Measurements from ENCODE around the gene ESRRA. TPM values are rescaled to one million over a fixed set of nuclear protein-coding genes. Genes with fewer than 3 reads are reported as not detected.

The ESRRA gene
- total and polyA plus RNA-seq, 12 donors = 115 to 225 (median 135) TPM

DNA sequence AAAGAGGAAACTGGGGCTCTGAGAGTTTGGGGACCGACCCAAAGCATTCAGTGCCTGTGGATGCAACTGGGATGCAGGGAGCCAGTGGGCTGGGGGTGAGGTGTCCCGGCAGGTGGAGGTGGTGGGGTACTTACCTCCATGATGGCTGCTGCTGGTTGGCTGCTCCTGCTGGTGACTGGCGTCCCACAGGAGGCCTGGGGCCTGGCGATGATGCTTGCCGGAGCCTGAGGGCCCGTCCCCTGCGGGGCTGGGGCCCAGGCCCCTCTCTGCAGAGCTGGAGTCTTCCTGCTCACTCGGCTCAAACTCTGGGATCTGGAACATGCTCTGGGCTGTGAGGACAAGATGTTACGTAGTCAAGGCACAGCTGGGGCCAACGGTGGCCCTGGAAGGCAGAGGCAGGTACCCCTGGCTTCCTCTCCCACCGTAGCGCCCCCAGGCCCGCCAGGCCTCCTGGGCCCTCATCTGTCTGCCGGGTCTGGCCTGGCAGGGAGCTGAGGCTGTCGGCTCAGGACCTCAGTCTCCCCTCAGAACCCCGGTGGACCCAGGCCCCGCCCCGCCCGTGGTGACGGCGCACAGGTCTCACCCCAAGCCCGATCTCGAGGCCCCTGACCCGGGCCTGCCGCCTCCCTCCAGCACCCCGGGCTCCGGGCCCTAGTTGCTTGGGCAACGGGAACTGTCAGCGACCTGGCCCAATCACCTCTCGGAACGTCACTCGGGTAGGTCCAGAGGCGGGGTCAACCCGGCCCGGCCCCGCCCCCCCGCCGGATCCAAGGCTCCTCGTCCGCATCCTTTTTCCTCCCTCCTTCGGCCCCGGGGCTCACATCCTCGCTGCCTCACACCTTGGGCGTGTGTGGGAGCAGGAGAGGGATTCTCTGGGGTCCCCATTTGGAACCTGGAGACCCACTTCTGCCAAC is 21.0 kb upstream of the ESRRA start, which contains the start of gene BAD:
Gene BAD (minus strand): TSS at position 618 of the 914 bp plus-strand sequence. CDS start 297 bp downstream, at position 321.
- peak within 1 kb of the TSS; percentile 39 to 91 (median 74) for H3K4me3 ChIP-seq
- peak; percentile 90 to 96 (median 94) for ATAC-seq
- WGBS, 2 donors = 3 to 4% methylated on average over 39 to 44 of the region's 44 CpGs
- no peaks in the 10 kb centered on the region for H3K9me3 ChIP-seq
- H3K27ac ChIP-seq = peak within 1 kb of the TSS; percentile 84 to 99 (median 95)
- peaks cover 0 to 39% (median 0%) of the 10 kb centered on the region in 9 donors for H3K36me3 ChIP-seq
- DNase-seq = peak; percentile 95 to 96
- no peaks in the 10 kb centered on the region for H3K27me3 ChIP-seq
- H3K4me1 ChIP-seq = peaks cover 14 to 49% (median 31%) of the 10 kb centered on the region in 9 donors
- intact Hi-C loops (cut with DNase I) = loop anchor here in 5 of 10 donors (2.0 kb wide), 2 partner anchors 14 to 20 kb away; partner anchors contain the start of gene ESRRA (in 2 of the 5)
- TF ChIP-seq, protein P1, sequence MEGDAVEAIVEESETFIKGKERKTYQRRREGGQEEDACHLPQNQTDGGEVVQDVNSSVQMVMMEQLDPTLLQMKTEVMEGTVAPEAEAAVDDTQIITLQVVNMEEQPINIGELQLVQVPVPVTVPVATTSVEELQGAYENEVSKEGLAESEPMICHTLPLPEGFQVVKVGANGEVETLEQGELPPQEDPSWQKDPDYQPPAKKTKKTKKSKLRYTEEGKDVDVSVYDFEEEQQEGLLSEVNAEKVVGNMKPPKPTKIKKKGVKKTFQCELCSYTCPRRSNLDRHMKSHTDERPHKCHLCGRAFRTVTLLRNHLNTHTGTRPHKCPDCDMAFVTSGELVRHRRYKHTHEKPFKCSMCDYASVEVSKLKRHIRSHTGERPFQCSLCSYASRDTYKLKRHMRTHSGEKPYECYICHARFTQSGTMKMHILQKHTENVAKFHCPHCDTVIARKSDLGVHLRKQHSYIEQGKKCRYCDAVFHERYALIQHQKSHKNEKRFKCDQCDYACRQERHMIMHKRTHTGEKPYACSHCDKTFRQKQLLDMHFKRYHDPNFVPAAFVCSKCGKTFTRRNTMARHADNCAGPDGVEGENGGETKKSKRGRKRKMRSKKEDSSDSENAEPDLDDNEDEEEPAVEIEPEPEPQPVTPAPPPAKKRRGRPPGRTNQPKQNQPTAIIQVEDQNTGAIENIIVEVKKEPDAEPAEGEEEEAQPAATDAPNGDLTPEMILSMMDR (IDR thresholded peaks at IDR 0.05) = no peak

DNA sequence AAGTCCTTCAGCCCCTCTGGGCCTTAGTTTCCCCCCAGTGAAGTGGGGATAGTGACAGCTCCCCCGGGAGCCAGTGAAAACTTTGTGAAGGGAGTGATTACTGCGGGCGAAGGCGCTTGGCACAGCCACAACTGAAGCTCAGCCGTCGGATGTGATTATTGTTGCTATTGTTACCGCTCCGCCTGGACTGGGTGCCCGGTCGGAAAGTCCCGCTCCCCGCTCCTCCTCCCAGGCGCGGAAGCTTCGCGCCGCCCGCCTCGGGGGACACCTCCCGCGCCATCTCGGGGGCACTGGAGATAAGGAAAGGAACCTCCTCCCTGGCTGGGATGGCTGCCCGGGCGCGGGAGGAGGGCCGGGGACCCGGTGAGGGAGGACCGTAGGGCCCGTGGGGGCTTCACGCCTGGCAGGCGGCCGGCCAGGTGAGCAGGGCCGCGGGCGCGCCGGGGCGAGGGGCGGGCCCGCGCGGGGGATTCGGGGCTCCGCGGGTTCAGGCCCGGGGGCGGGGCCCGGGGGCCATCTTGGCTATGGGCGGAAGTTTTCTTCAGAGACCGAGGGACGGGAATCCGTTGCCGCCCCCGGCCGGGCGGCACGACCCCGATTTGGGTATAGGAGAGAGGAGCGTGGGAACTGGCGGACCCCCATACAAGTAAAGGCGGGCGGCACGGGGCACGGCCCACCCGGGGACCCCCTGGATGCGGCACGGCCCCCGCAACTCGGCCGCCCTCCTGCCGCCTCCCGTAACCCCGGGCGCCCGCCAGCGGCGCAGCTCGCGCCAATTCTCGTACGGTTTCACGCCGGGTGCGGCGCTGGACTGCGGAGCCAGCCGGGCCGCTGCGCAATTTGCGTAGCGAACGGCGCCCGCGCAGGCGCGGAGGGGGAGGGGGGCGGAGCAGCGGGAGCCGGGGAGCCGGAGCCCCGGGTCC is 20.1 kb upstream of the ESRRA start, which contains the start of gene GPR137:
Gene GPR137 (plus strand): TSS at position 887 of the 923 bp plus-strand sequence. CDS start 677 bp downstream, outside the sequence.
- WGBS, 2 donors = 0 to 1% methylated on average over 76 to 102 of the region's 102 CpGs
- intact Hi-C loops (cut with DNase I) = loop anchor here in 5 of 10 donors (1.0 to 2.0 kb wide), 3 partner anchors 14 to 20 kb away; partner anchors contain the start of gene ESRRA (in 2 of the 5)
- Histone ChIP-seq H3K36me3 (peaks cover 0 to 36% (median 0%) of the 10 kb centered on the region in 9 donors), H3K27ac (peak within 1 kb of the TSS; percentile 84 to 99 (median 95)), H3K4me1 (peaks cover 14 to 49% (median 31%) of the 10 kb centered on the region in 9 donors), H3K4me3 (peak within 1 kb of the TSS; percentile 39 to 91 (median 74)), H3K9me3 (no peaks in the 10 kb centered on the region), H3K27me3 (peaks cover 0 to 6% (median 4%) of the 10 kb centered on the region in 7 donors)
- TF ChIP-seq, protein P1 (IDR thresholded peaks at IDR 0.05) = no peak
- peak; percentile 60 to 88 (median 72) for ATAC-seq
- peak; percentile 89 for DNase-seq

DNA sequence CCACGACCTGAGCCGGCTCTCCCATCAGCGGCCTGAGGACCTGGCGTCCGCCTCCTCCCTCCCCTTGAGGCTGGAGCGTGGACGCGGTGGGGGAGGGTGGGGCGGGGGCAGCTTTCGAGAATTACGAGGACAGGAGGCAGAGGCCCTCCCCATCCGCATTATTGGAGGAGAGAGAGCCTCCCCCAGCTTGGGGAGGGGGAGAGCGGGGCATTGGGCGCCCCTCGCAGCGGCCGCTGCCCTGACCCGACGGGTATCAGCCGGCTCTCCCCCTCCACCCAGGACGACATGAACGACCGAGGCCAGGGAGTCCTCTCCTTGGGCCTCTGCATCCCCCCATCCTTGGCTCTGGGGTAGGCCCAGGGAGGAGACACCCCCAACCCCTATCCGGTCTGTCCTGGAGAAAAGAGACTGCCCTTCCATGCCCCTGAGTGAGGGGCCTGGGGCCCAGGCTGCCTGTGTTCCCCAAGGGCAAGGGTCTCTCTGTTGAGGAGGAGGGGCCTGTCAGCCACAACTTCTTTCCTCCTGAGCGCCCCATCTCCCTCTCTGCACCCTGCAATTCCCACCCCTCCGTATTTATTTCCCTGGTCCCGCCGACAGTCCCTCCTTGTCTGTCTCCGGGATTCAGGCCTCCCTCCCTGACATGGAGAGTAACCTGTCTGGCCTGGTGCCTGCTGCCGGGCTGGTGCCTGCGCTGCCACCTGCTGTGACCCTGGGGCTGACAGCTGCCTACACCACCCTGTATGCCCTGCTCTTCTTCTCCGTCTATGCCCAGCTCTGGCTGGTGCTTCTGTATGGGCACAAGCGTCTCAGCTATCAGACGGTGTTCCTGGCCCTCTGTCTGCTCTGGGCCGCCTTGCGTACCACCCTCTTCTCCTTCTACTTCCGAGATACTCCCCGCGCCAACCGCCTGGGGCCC is 19.2 kb upstream of the ESRRA start:
- H3K4me3 ChIP-seq = peak overlapping the region; percentile 39 to 91 (median 74)
- peaks cover 14 to 48% (median 31%) of the 10 kb centered on the region in 9 donors for H3K4me1 ChIP-seq
- ATAC-seq = peak in 3 of 8 donors; percentile 1 to 9 (median 1)
- intact Hi-C loops (cut with DNase I) = loop anchor here in 5 of 10 donors (1.0 to 2.0 kb wide), 3 partner anchors 15 to 19 kb away; partner anchors contain the start of gene ESRRA (in 2 of the 5)
- peaks cover 3 to 16% (median 13%) of the 10 kb centered on the region in 7 donors for H3K27me3 ChIP-seq
- H3K27ac ChIP-seq = peak overlapping the region; percentile 84 to 99 (median 95)
- H3K9me3 ChIP-seq = no peaks in the 10 kb centered on the region
- TF ChIP-seq, protein P1 (IDR thresholded peaks at IDR 0.05) = no peak
- WGBS, 2 donors = 25 to 36% methylated on average over 29 to 40 of the region's 40 CpGs
- peaks cover 0 to 30% (median 0%) of the 10 kb centered on the region in 9 donors for H3K36me3 ChIP-seq
- no peak for DNase-seq

Measured in heart right ventricle (tissue), 16 donors.